ENCODE results near the gene CHKA. TPM values are rescaled to one million over a fixed set of nuclear protein-coding genes. Genes with fewer than 3 reads are reported as not detected.

The CHKA gene
- total and polyA plus RNA-seq, 2 of the 4 experiments (the other 2 are of a cell fraction) = 4.5 to 8.4 TPM

GRCh38 chr11:68038718-68039525, 82.3 kb downstream of the CHKA start, which contains the start of gene TCIRG1:
TCIRG1 (plus strand) TSS chr11:68039025; CDS start chr11:68041272, 2,247 bp downstream.
- BruUV-seq (replicated peaks) = no TSS peak
- POLR2A ChIA-PET (ENCODE audit: unreplicated experiment) = interaction anchor here (1.4 kb wide), 1 partner anchor 28 kb away, joined by 4 read pairs; no protein-coding TSS in a partner anchor
- peak within 1 kb of the TSS; percentile 74 for H3K4me3 ChIP-seq (ENCODE audit: insufficient read depth, low read depth, low read length)

More at GRCh38 chr11:68038718-68039525, 82.3 kb downstream of the CHKA start, which contains the start of gene TCIRG1:
- Histone ChIP-seq H2BK5ac (ENCODE audit: low read depth, low read length, poor library complexity, severe bottlenecking) (peak within 1 kb of the TSS; percentile 81), H3K18ac (ENCODE audit: low read depth, low read length) (peak within 1 kb of the TSS; percentile 59), H3K4me1 (ENCODE audit: control insufficient read depth, insufficient read depth, low read length) (peaks cover 25% of the 10 kb centered on the region), H4K91ac (ENCODE audit: insufficient read depth, low read depth, low read length) (peak within 1 kb of the TSS; percentile 99), H3K4ac (ENCODE audit: low read depth, low read length) (peak within 1 kb of the TSS; percentile 97), H3K9ac (ENCODE audit: low read depth, low read length) (peak within 1 kb of the TSS; percentile 89), H3K27me3 (ENCODE audit: control insufficient read depth, insufficient read depth, low read length) (no peaks in the 10 kb centered on the region), H3K9me1 (ENCODE audit: insufficient read depth, low read length) (no peaks in the 10 kb centered on the region), H3K9me3 (ENCODE audit: control insufficient read depth, insufficient read depth, low read length) (no peaks in the 10 kb centered on the region), H3K4me2 (ENCODE audit: low read depth, low read length) (peak within 1 kb of the TSS; percentile 95), H2AK5ac (ENCODE audit: low read depth, low read length) (peak within 1 kb of the TSS; percentile 91), H3K23ac (ENCODE audit: low read depth, low read length) (peak within 1 kb of the TSS; percentile 94), H4K8ac (ENCODE audit: low read depth in 2 of 2, low read length in 2 of 2) (peak within 1 kb of the TSS; percentile 96 to 100), H2AFZ (replicated peaks; ENCODE audit: low read length, poor library complexity) (peak within 1 kb of the TSS; percentile 90), H2BK120ac (ENCODE audit: low read depth, low read length) (peak within 1 kb of the TSS; percentile 81), H3K27ac (ENCODE audit: insufficient read depth, low read length) (peak within 1 kb of the TSS; percentile 85), H2BK15ac (ENCODE audit: low read depth, low read length) (peak within 1 kb of the TSS; percentile 88; the same call in 1 of the 3 replicates), H4K5ac (ENCODE audit: low read depth, low read length) (peak within 1 kb of the TSS; percentile 93), H3K14ac (replicated peaks; ENCODE audit: low read depth, low read length) (peak within 1 kb of the TSS; percentile 96), H3K36me3 (ENCODE audit: control insufficient read depth, insufficient read depth, low read length) (peaks cover 13% of the 10 kb centered on the region; the same call in 1 of the 2 replicates), H3K56ac (ENCODE audit: extremely low read depth, insufficient read depth, low read length) (peak within 1 kb of the TSS; percentile 80), H3K79me1 (ENCODE audit: low read depth in 1 of 2, low read length in 2 of 2) (peaks cover 7 to 47% of the 10 kb centered on the region in 2 experiments; a peak in 3 of 4 replicates), H2BK20ac (ENCODE audit: low read depth, low read length) (peak within 1 kb of the TSS; percentile 50; the same call in 1 of the 2 replicates), H2AK9ac (replicated peaks; ENCODE audit: low read depth, low read length, poor library complexity) (peak within 1 kb of the TSS; percentile 94), H4K20me1 (ENCODE audit: insufficient read depth, low read length) (no peaks in the 10 kb centered on the region; the same call in 1 of the 2 replicates)
- in situ Hi-C loops (cut with MboI; ENCODE audit: low sequenced_read_pairs) = no loop called here
- TF ChIP-seq POLR2A (IDR thresholded peaks at IDR 0.05; ENCODE audit: low read depth, low read length) (peak; percentile 70; the same call in 1 of the 2 replicates), MAZ (IDR thresholded peaks at IDR 0.05; ENCODE audit: borderline replicate concordance, low read depth, low read length) (peak; percentile 38; the same call in 1 of the 2 replicates), RCOR1 (IDR thresholded peaks at IDR 0.05; ENCODE audit: insufficient replicate concordance, low read length) (peak; percentile 87), BHLHE40 (IDR thresholded peaks at IDR 0.05; ENCODE audit: low read depth, low read length) (no peak)
- DNase-seq (peak; percentile 70), ATAC-seq (ENCODE audit: low read depth) (peak; percentile 85)
- intact Hi-C loops (cut with micrococcal nuclease) = no loop called here
- 12% methylated on average over 14 of the region's 51 CpGs; no CpG with 5 or more reads in 1 of the 2 experiments for whole genome bisulfite sequencing, 2 experiments (ENCODE audit: extremely low coverage in 2 of 2, insufficient read length in 1 of 2)
- CTCF ChIA-PET = no interaction called here
- dilution Hi-C loops (cut with HindIII; ENCODE audit: low sequenced_read_pairs, unreplicated experiment) = no loop called here

Measured in IMR-90 (cell line).